Spleen (tissue), 7 donors: Measurements from ENCODE around the gene SNAPC1.

ENCODE experiments used
- CTCF ChIP-seq, 11 experiments: fragments of 200-600 bp in 7 of 11; fragments of 450-650 bp in 4 of 11; sonication (generic) in 4 of 11; IDR thresholded peaks in 8 of 11; conservative IDR thresholded peaks in 3 of 11; 1 replicate in 7 of 11; 2 replicates in 4 of 11; pipeline versions ENCODE4 v1.4.0 to v1.8.0; 2016 to 2021; ENCODE audit warnings: antibody characterized with exemption in 11 of 11, inconsistent platforms in 4 of 11, mild to moderate bottlenecking in 1 of 11
- POLR2AphosphoS5 ChIP-seq, 3 donors: sonication (generic); formaldehyde crosslinking; IDR thresholded peaks; one replicate each; pipeline ENCODE4 v1.5.1; 2017; ENCODE audit warnings: antibody characterized with exemption in 3 of 3
- donor health status: DM: no; HTN: no; CAD: no; lungs with moderate emphysema.
- donor health status: DM: no; HTN: no; CAD: no.
- donor health status: DM: no; HTN: no; CAD: no.

DNA sequence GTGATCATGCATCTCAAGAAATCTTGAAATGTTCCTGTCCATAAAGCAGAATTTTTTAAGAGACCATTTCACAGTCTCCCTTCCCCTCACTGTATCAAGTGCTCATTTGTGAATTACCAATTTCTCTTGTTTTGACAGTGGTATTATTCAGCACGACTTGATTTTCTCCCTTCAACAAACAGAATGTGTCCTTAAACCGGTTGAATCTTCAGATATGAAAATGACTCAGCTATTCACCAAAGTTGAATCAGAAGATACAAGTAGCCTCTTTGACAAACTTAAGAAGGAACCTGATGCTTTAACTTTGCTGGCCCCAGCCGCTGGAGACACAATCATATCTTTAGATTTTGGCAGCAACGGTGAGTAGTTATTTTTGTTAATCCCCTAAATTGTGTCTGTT is 25.5 kb upstream of the SNAPC1 start:
- TF ChIP-seq CTCF (IDR thresholded peaks at IDR 0.05 in 8 of 11, conservative IDR thresholded peaks at IDR 0.05 in 3 of 11) (no peak), POLR2AphosphoS5 (IDR thresholded peaks at IDR 0.05) (no peak)
